ENCODE data around the gene KRTAP10-3. TPM values are rescaled to one million over a fixed set of nuclear protein-coding genes. Genes with fewer than 3 reads are reported as not detected.
"Not testable (repeated sequence)": the region's sequence is repeated elsewhere in the genome, so short reads cannot be mapped to it uniquely, and the experiment has no call there.

The KRTAP10-3 gene
- total and polyA plus RNA-seq, 7 donors = not detected

DNA sequence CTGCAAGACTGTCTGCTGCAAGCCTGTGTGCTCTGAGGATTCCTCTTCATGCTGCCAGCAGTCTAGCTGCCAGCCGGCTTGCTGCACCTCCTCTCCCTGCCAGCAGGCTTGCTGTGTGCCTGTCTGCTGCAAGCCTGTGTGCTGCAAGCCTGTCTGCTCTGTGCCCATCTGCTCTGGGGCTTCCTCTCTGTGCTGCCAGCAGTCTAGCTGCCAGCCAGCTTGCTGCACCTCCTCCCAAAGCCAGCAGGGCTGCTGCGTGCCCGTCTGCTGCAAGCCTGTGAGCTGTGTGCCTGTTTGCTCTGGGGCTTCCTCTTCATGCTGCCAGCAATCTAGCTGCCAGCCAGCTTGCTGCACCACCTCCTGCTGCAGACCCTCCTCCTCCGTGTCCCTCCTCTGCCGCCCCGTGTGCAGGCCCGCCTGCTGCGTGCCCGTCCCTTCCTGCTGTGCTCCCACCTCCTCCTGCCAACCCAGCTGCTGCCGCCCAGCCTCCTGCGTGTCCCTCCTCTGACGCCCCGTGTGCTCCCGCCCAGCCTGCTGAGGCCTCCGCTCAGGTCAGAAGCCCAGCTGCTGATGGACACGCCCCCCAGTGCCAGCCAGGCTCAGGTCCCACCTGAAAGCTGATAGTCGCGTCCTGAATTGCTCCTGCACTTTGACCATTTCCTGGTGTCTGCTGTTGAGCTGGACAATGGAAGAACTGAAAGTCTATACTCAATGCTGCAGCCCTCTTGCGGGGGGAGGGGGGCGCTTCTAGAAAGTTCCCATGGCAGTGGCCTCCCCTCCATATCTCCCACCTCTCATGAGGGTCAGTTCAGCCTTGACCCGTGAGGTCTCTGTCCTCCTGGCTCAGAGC lies 16.1 kb upstream of the KRTAP10-3 start:
- intact Hi-C loops (cut with DNase I) = no loop called here
- 25 to 37% (median 30%) methylated on average over 15 to 21 of the region's 21 CpGs for WGBS, 3 donors
- peaks cover 15% of the 10 kb centered on the region for H3K9me3 ChIP-seq
- no peak overlapping the region for H3K27ac ChIP-seq
- no peak for DNase-seq
- H3K4me1 ChIP-seq = no peaks in the 10 kb centered on the region
- no peak for ATAC-seq
- TF ChIP-seq, protein P1, sequence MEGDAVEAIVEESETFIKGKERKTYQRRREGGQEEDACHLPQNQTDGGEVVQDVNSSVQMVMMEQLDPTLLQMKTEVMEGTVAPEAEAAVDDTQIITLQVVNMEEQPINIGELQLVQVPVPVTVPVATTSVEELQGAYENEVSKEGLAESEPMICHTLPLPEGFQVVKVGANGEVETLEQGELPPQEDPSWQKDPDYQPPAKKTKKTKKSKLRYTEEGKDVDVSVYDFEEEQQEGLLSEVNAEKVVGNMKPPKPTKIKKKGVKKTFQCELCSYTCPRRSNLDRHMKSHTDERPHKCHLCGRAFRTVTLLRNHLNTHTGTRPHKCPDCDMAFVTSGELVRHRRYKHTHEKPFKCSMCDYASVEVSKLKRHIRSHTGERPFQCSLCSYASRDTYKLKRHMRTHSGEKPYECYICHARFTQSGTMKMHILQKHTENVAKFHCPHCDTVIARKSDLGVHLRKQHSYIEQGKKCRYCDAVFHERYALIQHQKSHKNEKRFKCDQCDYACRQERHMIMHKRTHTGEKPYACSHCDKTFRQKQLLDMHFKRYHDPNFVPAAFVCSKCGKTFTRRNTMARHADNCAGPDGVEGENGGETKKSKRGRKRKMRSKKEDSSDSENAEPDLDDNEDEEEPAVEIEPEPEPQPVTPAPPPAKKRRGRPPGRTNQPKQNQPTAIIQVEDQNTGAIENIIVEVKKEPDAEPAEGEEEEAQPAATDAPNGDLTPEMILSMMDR (IDR thresholded peaks at IDR 0.05) = no peak
- H3K27me3 ChIP-seq (ENCODE audit: insufficient read depth in 3 of 3, low read length in 2 of 3) = peaks cover 0 to 34% (median 15%) of the 10 kb centered on the region in 3 donors
- no peaks in the 10 kb centered on the region for H3K36me3 ChIP-seq (ENCODE audit: insufficient read depth in 1 of 2, low read depth in 1 of 2)
- no peak overlapping the region for H3K4me3 ChIP-seq

DNA sequence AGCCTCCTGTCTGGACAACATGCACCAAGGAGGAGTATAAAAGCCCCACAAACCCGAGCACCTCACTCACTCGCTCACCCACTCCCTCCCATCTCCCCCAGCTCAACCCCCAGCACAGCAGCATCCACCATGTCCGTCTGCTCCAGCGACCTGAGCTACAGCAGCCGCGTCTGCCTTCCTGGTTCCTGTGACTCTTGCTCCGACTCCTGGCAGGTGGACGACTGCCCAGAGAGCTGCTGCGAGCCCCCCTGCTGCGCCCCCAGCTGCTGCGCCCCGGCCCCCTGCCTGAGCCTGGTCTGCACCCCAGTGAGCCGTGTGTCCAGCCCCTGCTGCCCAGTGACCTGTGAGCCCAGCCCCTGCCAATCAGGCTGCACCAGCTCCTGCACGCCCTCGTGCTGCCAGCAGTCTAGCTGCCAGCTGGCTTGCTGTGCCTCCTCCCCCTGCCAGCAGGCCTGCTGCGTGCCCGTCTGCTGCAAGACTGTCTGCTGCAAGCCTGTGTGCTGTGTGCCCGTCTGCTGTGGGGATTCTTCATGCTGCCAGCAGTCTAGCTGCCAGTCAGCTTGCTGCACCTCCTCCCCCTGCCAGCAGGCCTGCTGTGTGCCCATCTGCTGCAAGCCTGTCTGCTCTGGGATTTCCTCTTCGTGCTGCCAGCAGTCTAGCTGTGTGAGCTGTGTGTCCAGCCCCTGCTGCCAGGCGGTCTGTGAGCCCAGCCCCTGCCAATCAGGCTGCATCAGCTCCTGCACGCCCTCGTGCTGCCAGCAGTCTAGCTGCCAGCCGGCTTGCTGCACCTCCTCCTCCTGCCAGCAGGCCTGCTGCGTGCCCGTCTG lies 15.2 kb upstream of the KRTAP10-3 start, which contains the start of gene KRTAP10-4:
Gene KRTAP10-4, plus strand, starts transcription at position 100 of the 827 bp plus-strand sequence. Its CDS starts 30 bp downstream, at position 130.
- H3K4me1 ChIP-seq; H3K27ac ChIP-seq; intact Hi-C loops (cut with DNase I); H3K36me3 ChIP-seq (ENCODE audit: insufficient read depth in 1 of 2, low read depth in 1 of 2); ATAC-seq; H3K4me3 ChIP-seq; DNase-seq: not testable (repeated sequence)
- WGBS, 3 donors = 26 to 40% (median 30%) methylated on average over 20 to 22 of the region's 25 CpGs
- Histone ChIP-seq H3K9me3 (peaks cover 15% of the 10 kb centered on the region), H3K27me3 (ENCODE audit: insufficient read depth in 3 of 3, low read length in 2 of 3) (peaks cover 0 to 38% (median 18%) of the 10 kb centered on the region in 3 donors)

DNA sequence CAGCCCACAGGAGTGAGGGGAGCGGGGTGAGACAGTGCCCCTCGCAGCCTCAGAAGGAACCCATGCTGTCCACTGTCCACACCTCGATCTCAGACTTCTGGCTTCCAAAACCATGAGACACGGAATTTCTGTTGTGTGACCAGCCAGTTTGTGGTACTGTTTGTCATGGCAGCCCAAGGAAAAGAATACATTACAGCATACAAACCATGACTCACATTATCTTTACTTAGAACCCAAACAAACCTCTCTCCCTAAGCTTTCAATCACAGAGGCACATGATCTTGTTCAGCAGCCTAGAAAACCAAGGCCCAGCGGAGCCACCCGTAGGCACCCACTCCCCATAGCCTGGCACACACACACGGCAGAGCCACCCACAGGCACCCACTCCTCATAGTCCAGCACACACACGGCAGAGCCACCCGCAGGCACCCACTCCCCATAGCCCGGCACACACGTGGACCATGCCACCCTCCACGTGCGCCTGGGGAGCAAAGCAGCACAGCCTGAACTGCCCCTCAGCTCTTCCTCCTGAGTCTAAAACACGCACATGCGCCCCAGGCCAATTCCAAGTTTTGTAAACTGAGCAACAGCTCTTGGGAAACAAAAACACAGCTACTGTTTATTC lies 14.5 kb upstream of the KRTAP10-3 start:
- 75 to 82% (median 78%) methylated on average over 15 of the region's 15 CpGs for WGBS, 3 donors
- H3K27ac ChIP-seq = no peak overlapping the region
- TF ChIP-seq, protein P1 (IDR thresholded peaks at IDR 0.05) = no peak
- intact Hi-C loops (cut with DNase I) = no loop called here
- no peak for DNase-seq
- peaks cover 15% of the 10 kb centered on the region for H3K9me3 ChIP-seq
- no peaks in the 10 kb centered on the region for H3K4me1 ChIP-seq
- no peaks in the 10 kb centered on the region for H3K36me3 ChIP-seq (ENCODE audit: insufficient read depth in 1 of 2, low read depth in 1 of 2)
- H3K4me3 ChIP-seq = no peak overlapping the region
- peaks cover 0 to 39% (median 18%) of the 10 kb centered on the region in 3 donors for H3K27me3 ChIP-seq (ENCODE audit: insufficient read depth in 3 of 3, low read length in 2 of 3)
- ATAC-seq = no peak

DNA sequence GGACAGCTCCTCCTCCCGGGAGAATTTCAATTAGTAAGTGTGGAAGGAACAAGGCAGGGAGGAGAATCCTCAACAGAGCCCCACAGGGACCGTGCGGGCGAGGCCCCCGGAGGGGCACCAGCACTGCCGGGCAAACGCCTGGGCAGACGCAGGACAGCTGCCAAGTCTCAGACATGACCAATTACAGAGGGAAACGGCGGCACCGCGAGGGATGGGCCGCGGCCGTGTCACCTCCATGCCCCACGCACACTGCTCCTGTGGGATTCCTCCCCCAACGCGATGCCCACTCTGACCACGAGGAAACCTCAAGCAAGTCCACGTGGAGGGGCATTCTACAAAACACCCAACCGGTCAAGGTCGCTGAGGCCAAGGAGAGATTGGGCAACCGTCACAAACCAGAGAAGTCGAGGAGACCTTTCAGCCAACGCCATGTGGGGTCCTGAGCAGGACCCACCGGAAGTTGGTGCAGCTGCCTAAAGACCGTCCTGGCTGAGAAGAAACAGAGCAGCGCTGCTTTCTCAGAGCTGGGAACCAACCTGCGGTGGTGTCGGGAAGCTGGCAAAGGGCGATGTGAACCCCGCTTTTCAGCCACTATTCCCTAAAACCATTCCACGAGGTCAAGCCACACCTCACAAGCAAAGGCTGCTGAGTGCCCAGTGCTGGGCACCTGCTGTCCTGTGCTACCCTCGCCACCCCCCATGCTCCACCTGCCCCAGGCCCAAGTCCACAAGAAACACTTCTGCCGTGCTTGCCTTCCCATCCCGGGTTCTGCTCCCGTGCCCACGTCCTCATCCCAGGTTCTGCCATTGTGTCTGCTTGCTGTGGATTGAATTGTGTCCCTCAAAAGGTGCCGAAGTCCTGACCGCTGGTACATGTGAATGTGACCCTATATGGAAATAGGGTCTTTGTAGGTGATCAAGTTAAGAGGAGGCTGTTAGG lies 13.5 kb upstream of the KRTAP10-3 start:
- intact Hi-C loops (cut with DNase I) = no loop called here

More for the DNA sequence above, 13.5 kb upstream of the KRTAP10-3 start:
- TF ChIP-seq, protein P1 (IDR thresholded peaks at IDR 0.05) = no peak
- H3K9me3 ChIP-seq = peaks cover 10% of the 10 kb centered on the region
- no peaks in the 10 kb centered on the region for H3K36me3 ChIP-seq (ENCODE audit: insufficient read depth in 1 of 2, low read depth in 1 of 2)
- DNase-seq = no peak
- H3K4me3 ChIP-seq = no peak overlapping the region
- ATAC-seq = no peak
- H3K27ac ChIP-seq = no peak overlapping the region
- 88 to 91% (median 88%) methylated on average over 40 of the region's 40 CpGs for WGBS, 3 donors
- H3K27me3 ChIP-seq (ENCODE audit: insufficient read depth in 3 of 3, low read length in 2 of 3) = peaks cover 0 to 49% (median 16%) of the 10 kb centered on the region in 3 donors
- H3K4me1 ChIP-seq = no peaks in the 10 kb centered on the region

All from psoas muscle (tissue), 8 donors.